ENCODE data around the gene ANO5. TPM values are rescaled to one million over a fixed set of nuclear protein-coding genes. Genes with fewer than 3 reads are reported as not detected.
"Not testable (repeated sequence)": the region's sequence is repeated elsewhere in the genome, so short reads cannot be mapped to it uniquely, and the experiment has no call there.

ANO5 gene
- total and polyA plus RNA-seq, 3 donors from 2014 or later, result 4.8 to 7.1 (median 5.8) TPM

DNA sequence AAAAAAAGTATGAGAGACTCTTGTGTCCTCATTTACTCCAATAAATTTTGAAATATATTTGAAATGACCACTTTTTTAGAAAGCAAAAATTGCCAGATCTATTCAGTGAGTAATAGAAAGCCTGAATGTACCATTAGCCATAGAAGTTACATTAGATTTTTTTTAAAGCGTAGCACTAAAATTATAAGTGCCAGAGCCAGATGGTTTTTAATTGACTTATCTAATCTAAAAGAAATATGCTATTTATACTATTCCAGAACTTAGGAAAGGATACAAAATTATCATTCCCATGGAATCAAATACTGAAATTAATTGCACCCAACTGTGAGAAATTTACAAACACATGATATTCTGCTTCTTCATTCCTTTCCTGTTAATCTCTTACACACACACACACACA lies 80.9 kb downstream of the ANO5 start:
- WGBS, 2 donors, result 70 to 78% methylated on average over 1 of the region's 1 CpG
- H3K27me3 ChIP-seq, result no peaks in the 10 kb centered on the region
- no peaks in the 10 kb centered on the region for H3K36me3 ChIP-seq (ENCODE audit: low read depth, missing control alignments)
- TF ChIP-seq POLR2A (IDR thresholded peaks at IDR 0.05) (no peak), CTCF (IDR thresholded peaks at IDR 0.05) (no peak)
- no peak overlapping the region for H3K27ac ChIP-seq
- H3K4me3 ChIP-seq, result no peak overlapping the region
- intact Hi-C loops (cut with DNase I; ENCODE audit: low total_unique reads), result no loop called here
- DNase-seq, result no peak
- no peaks in the 10 kb centered on the region for H3K4me1 ChIP-seq
- no peaks in the 10 kb centered on the region for H3K9me3 ChIP-seq

DNA sequence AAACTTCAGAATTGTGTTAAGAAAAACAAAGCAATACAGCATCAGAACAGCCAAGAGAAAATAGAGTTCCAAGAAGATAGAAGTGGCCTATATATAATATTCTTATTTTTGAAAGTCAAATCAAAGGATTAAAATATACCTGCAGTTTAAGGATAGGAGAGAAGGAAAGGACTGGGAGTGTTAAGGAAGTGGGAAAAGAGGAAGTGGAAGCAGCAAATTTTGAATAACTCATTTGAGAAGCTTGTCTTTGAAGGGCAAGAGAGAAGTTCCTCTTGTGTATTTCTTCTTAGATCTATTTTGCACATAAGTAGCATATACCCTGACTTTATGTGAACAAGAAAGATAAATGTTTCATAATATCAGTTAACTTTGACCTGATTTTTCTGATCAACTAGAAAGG lies 82.7 kb downstream of the ANO5 start:
- H3K27ac ChIP-seq, result no peak overlapping the region
- TF ChIP-seq POLR2A (IDR thresholded peaks at IDR 0.05) (no peak), CTCF (IDR thresholded peaks at IDR 0.05) (no peak)
- no peaks in the 10 kb centered on the region for H3K36me3 ChIP-seq (ENCODE audit: low read depth, missing control alignments)
- no peak for DNase-seq
- no peaks in the 10 kb centered on the region for H3K27me3 ChIP-seq
- no peaks in the 10 kb centered on the region for H3K9me3 ChIP-seq
- intact Hi-C loops (cut with DNase I; ENCODE audit: low total_unique reads), result no loop called here
- H3K4me1 ChIP-seq, result no peaks in the 10 kb centered on the region
- H3K4me3 ChIP-seq, result no peak overlapping the region

- Histone ChIP-seq H3K36me3 (ENCODE audit: low read depth, missing control alignments) (no peaks in the 10 kb centered on the region), H3K9me3 (no peaks in the 10 kb centered on the region), H3K27me3 (no peaks in the 10 kb centered on the region), H3K27ac (no peak overlapping the region), H3K4me1 (no peaks in the 10 kb centered on the region), H3K4me3 (no peak overlapping the region)
- TF ChIP-seq CTCF (IDR thresholded peaks at IDR 0.05) (no peak), POLR2A (IDR thresholded peaks at IDR 0.05) (no peak)
- DNase-seq, result no peak
- intact Hi-C loops (cut with DNase I; ENCODE audit: low total_unique reads), result no loop called here
- WGBS, 2 donors, result 75 to 86% methylated on average over 4 of the region's 4 CpGs
Observed at GRCh38 chr11:22276535-22276934, 83.7 kb downstream of the ANO5 start.

- intact Hi-C loops (cut with DNase I; ENCODE audit: low total_unique reads), result not testable (repeated sequence)
Observed at GRCh38 chr11:22284991-22285390, 92.1 kb downstream of the ANO5 start.

DNA sequence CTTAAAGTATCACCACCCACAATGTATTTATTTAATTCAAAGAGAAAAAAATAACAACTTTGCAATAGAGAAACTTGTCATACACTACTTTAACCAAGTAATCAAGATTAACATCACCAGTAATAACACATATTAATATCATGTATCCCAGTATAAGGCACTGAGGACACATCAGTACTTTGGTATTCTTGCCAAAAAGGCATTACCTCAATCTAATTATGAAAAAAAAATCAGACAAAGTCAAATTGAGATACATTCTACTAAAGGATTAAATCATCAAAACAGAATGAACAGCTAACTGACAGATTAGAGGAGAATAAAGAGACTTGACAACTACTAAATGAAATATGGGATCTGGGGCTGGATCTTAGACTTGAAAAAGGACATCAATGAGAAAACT lies 109.5 kb downstream of the ANO5 start:
- Histone ChIP-seq H3K9me3 (no peaks in the 10 kb centered on the region), H3K27me3 (no peaks in the 10 kb centered on the region), H3K27ac (no peak overlapping the region), H3K4me3 (no peak overlapping the region), H3K4me1 (no peaks in the 10 kb centered on the region), H3K36me3 (ENCODE audit: low read depth, missing control alignments) (no peaks in the 10 kb centered on the region)
- intact Hi-C loops (cut with DNase I; ENCODE audit: low total_unique reads), result no loop called here
- no peak for TF ChIP-seq POLR2A (IDR thresholded peaks at IDR 0.05)
- TF ChIP-seq CTCF (IDR thresholded peaks at IDR 0.05), result no peak
- DNase-seq, result no peak

More at GRCh38 chr11:22284991-22285390, 92.1 kb downstream of the ANO5 start:
- not testable (repeated sequence) for DNase-seq; H3K27me3 ChIP-seq; H3K4me3 ChIP-seq; H3K27ac ChIP-seq; H3K4me1 ChIP-seq; H3K36me3 ChIP-seq (ENCODE audit: low read depth, missing control alignments); H3K9me3 ChIP-seq
- WGBS, 2 donors, result 93 to 94% methylated on average over 17 of the region's 17 CpGs
